SK-N-MC (cell line): ENCODE results near the gene CHI3L1.

ENCODE experiments used
- DNase-seq: peaks from one replicate; pipeline ENCODE4 v3.0.0-alpha.2; 2011; ENCODE audit warnings: low read depth, low spot score
- H3K27ac ChIP-seq: fragments of 200-600 bp; sonication (generic); 2 replicates; pipeline ENCODE4 v1.5.1; 2016; ENCODE audit warnings: mixed run types
- H3K36me3 ChIP-seq: fragments of 200-600 bp; sonication (generic); 2 replicates; pipeline ENCODE4 v1.6.1; 2017; ENCODE audit warnings: antibody characterized with exemption, low read length, mixed read lengths; ENCODE audit not compliant: insufficient read depth
- H3K4me3 ChIP-seq: fragments of 200-600 bp; sonication (generic); 2 replicates; pipeline ENCODE4 v1.5.1; 2016
- H3K9ac ChIP-seq: fragments of 200-600 bp; sonication (generic); 2 replicates; pipeline ENCODE4 v1.8.0; 2017; ENCODE audit warnings: mixed run types, mixed read lengths; ENCODE audit not compliant: insufficient read length
- H3K9me3 ChIP-seq: fragments of 200-600 bp; sonication (generic); 2 replicates; pipeline ENCODE4 v1.6.1; 2017; ENCODE audit warnings: low read depth, mild to moderate bottlenecking, antibody characterized with exemption, low read length, moderate library complexity, mixed read lengths
- EZH2 ChIP-seq: fragments of 200-600 bp; sonication (generic); IDR thresholded peaks from one replicate; pipeline ENCODE4 v1.6.1; 2017; ENCODE audit warnings: antibody characterized with exemption
- FOXP2 ChIP-seq: optimal IDR thresholded peaks from 2 replicates; pipeline ENCODE3; 2011; ENCODE audit warnings: mild to moderate bottlenecking, moderate library complexity; ENCODE audit not compliant: insufficient read depth; ENCODE audit errors: extremely low read length, control extremely low read depth
- POLR2AphosphoS5 ChIP-seq: IDR thresholded peaks from 2 replicates; pipeline ENCODE4 v1.6.1; 2012; ENCODE audit warnings: mild to moderate bottlenecking, low read depth, low read length, borderline replicate concordance

CHI3L1 gene

DNA sequence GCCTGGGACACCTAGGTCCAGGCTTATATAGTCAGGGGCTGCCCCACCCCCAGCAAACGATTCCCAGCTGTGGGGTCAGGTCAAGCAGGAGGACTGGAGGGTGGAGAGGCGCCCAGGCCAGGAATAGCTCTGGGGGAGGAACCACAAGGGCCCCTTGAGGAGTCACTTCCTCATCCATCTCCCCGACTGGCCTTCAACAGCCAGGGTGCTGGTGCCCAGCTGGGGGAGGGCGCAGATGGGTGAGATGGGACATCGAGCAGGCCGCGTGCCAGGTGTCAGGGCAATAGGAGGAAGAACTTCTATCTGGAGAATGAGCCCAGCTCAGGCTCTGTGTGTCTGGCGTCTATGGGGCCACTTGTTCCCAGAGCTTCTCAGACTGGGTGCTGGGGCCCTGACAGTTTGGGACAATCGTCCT, 10.7 kb downstream of the CHI3L1 start:
- Histone ChIP-seq H3K4me3 (no peak overlapping the region), H3K27ac (no peak overlapping the region), H3K9ac (no peak overlapping the region), H3K36me3 (no peaks in the 10 kb centered on the region), H3K9me3 (no peaks in the 10 kb centered on the region)
- TF ChIP-seq POLR2AphosphoS5 (no peak), EZH2 (no peak), FOXP2 (no peak)
- DNase-seq: no peak

DNA sequence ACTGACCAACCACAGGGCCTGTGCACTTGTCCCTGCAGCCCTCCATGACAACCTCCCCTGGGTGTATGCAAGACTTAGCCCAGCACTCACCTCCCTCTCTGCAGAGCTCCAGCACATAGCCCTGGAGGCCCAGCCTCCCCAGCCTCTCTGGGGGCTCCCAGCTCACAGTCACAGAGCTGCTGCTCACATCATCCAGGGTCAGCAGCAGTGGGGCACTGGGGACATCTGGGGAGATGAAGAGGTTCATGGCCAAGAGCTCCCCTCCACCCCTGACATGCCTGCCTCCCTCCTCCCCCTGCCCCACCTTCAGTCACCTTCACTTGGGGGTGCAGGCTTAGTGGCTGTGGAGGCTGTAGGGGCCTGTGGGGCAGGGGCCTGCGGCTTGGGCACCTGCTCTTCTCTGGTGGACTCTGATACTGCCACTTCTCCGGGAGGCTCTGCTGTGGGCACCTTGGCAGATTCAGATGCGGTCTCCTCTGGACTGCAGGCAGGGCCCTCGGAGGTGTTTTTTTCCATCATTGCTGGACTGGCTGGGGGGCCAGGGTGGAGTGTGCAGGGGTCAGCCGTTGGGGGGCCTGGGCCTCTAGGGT, 11.2 kb downstream of the CHI3L1 start, which contains the start of gene MYBPH:
MYBPH (minus strand) TSS at position 590 of the 590 bp plus-strand sequence; CDS start at position 519, 71 bp downstream.
- Histone ChIP-seq H3K27ac (no peak within 1 kb of the TSS), H3K9ac (no peak within 1 kb of the TSS), H3K4me3 (no peak within 1 kb of the TSS), H3K36me3 (no peaks in the 10 kb centered on the region), H3K9me3 (no peaks in the 10 kb centered on the region)
- DNase-seq: no peak
- TF ChIP-seq FOXP2: no peak
- TF ChIP-seq POLR2AphosphoS5: no peak
- TF ChIP-seq EZH2: no peak

DNA sequence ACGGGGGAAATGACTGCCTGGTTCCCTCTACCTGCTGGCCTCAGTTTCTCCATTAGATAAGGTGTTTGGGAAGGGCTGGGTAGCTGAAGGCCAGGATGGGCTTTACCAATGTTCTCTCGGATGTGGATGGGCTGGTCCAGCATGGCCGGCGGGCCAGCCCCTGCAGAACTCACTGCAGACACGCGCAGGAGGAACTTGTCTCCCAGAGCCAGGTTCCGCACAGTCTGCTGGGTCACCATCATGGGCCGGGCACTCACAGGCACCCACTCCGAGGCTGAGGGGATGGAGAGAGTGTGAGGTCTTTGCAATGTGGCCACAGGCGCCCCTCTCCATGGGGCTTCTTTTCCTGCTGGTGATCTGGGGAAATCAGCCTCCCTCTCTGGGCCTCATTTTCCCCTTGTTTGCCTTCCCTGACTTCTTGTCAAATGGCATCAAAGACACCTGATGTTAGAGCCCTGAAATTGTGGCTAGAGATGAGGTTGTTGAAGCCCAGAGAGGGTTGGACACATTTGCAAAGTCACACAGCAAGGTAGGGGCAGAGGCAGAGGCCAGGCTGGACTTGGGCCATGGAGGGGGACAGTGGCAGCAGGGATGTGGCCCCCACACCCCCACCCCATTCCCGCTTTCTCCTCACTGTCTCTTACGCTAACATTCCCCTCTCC, 12.0 kb downstream of the CHI3L1 start:
- TF ChIP-seq EZH2: no peak
- no peak for TF ChIP-seq POLR2AphosphoS5
- TF ChIP-seq FOXP2: no peak
- Histone ChIP-seq H3K27ac (no peak overlapping the region), H3K4me3 (no peak overlapping the region), H3K36me3 (no peaks in the 10 kb centered on the region), H3K9ac (no peak overlapping the region), H3K9me3 (no peaks in the 10 kb centered on the region)
- DNase-seq: no peak

DNA sequence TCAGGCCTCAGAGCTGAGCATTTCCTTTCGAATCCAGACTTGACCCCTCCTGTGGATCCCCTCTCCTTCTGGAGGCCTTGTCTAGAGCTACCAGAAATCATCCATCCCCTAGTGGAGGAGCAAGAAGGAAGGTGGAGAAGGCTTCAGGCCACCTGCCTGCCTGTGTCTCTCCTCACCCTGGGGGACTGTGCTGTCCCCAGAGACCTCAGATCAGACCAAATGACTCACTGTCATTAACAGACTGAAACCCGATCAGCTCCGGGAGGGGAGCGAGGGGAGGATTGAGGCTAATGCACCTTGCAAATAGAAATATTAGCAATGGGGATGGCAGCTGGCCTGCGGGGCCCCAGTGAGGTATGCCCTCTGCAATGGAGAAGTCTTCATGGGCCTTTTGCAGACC, 12.9 kb downstream of the CHI3L1 start:
- no peak overlapping the region for H3K27ac ChIP-seq
- no peaks in the 10 kb centered on the region for H3K36me3 ChIP-seq
- no peak overlapping the region for H3K4me3 ChIP-seq
- no peaks in the 10 kb centered on the region for H3K9me3 ChIP-seq
- no peak for DNase-seq
- H3K9ac ChIP-seq: no peak overlapping the region
- TF ChIP-seq EZH2 (no peak), POLR2AphosphoS5 (no peak), FOXP2 (no peak)

DNA sequence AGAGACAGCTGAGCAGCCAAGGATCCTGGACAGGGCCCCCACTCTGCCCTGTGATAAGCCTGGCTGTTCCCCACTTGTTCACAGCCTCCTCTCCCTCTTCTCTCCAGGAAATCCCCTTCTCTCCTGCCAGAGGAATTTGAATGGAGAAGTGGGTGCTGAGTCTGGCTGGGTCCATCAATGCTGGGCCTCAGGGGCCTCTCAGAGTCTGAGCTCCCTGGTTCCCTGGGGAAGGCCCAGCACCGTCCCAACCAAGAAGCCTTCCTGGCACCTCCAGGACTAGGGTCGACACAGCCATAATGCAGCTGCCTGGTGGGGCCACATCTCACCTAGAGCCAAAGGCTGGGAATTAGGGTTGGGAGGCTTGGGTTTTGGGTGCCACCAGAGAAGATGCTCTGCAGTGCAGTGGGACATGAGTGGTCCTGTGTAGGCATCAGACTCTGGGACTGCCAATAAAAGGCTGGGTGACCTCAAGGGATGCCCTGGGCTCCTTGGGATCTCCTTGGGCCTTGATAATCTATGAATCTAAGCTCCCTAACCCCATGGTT, 13.4 kb downstream of the CHI3L1 start:
- TF ChIP-seq POLR2AphosphoS5: no peak
- Histone ChIP-seq H3K27ac (no peak overlapping the region), H3K9ac (no peak overlapping the region), H3K9me3 (no peaks in the 10 kb centered on the region), H3K36me3 (no peaks in the 10 kb centered on the region), H3K4me3 (no peak overlapping the region)
- no peak for DNase-seq

DNA sequence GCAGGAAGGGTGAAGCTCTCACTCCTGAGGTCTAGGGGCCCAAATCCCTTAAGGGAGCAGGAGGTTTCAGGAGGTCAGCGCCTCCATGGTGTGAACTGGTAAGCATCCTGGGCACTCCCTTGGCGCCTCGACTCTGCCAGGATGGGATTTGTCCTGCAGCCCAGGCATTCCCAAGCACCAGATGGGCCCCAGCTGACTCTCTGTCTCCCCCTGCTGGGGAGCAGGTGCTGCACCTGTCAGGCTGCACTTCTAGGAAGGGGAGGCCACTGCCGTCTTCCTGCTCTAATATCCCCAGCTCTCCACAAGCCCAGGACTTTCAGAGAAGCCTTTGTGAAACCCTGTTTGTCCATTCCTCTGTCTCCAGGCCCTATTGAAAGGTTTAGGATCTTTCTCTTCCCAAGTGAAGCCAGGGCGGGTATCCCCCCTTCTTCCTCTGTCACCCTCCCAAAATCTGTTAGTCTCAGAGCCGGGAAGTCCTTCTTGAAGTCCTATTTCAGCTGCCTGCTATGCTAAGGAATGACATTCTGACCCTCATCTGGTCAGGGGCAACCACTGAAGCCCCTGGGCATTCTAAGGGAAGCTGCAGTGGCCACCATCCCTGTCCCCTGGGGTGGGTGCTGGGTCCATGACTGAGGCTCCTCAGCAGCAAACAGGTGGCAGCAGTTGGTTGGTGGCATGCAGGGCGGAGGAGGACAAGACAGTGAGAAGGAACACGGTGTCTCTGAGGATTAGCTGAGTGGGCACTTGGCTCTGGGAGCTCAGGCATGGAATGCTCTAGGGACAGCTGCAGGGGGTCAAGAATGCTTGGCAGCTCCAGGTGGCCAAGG, 14.1 kb downstream of the CHI3L1 start:
- H3K27ac ChIP-seq: no peak overlapping the region
- no peak for TF ChIP-seq EZH2
- no peak for TF ChIP-seq FOXP2
- TF ChIP-seq POLR2AphosphoS5: no peak
- no peaks in the 10 kb centered on the region for H3K9me3 ChIP-seq
- no peaks in the 10 kb centered on the region for H3K36me3 ChIP-seq
- H3K9ac ChIP-seq: no peak overlapping the region
- DNase-seq: no peak
- H3K4me3 ChIP-seq: no peak overlapping the region

DNA sequence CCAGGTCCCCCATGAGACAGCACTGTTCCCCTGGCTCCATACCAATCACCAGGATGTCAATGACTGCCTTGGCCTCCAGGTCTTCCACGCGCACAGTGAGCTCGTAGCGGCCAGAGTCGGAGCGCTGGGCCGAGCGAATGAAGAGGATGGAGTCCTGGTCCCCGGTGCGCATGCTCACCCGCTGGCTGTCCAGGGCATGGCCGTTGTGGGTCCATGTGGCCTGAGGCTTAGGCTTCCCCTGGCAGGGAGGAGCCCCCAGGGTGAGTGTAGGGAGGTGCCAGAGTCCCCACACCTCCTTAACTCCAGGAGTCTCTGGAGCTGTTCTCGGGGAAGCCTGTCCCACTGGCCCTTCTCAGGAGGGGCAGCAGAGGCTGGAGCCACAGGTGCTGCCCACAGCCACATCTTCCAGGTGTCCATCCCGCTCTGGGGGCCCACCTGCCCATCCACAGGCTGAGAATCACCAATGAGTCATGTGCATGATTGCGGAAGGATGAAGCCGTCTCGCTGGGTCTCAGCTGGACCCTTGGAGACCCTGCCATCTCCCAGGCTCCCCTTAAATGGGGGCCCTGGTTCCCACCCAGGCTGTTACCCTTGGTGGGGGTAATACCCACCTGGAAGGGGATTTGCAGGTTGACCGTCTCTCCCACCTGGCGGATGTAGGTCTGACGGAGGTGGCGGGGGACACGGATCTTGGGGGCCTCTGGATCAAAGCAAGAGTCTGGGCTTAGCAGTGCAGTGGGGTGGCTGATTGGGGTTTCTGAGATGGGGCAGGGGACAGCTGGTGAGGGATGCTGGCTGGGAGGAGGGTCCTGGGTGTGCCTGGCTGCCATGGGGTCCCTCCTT, 14.9 kb downstream of the CHI3L1 start:
- Histone ChIP-seq H3K4me3 (no peak overlapping the region), H3K36me3 (no peaks in the 10 kb centered on the region), H3K9me3 (no peaks in the 10 kb centered on the region), H3K27ac (no peak overlapping the region), H3K9ac (no peak overlapping the region)
- TF ChIP-seq FOXP2 (no peak), POLR2AphosphoS5 (no peak), EZH2 (no peak)
- no peak for DNase-seq

DNA sequence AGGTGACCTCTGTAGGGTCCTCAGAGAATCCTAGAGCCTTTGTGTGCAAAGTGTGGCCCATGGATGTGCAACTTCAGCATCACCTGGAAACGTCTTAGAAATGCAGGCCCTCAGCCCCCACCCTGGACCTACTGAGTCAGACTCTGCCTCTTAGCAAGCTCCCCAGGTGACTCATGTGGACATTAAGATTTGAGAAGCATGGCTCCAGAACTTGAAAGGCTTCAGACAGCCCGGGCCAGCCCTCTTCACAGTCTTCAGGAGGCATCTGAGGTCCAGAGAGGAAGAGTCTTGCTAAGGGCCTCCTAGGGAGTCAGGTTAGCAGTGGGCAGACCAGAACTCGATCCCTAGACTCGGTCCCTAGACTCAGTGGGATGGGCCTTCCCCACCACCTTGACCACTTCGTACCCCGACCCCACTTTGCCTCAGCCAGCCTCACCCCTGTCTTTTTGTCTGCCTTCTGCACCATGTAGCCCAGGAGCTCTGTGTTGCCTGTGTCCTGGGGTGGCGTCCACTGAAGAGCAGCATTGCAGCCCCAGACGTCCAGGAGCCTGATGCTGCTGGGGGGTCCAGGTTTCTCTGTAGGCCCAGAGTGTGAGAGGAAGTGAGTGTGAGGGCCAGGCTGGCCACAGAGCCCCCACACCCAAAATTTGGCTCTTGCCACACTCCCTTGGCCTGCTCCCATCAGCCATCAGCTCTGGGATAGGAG, 15.7 kb downstream of the CHI3L1 start:
- Histone ChIP-seq H3K9me3 (no peaks in the 10 kb centered on the region), H3K27ac (no peak overlapping the region), H3K9ac (no peak overlapping the region), H3K4me3 (no peak overlapping the region), H3K36me3 (no peaks in the 10 kb centered on the region)
- DNase-seq: no peak
- no peak for TF ChIP-seq FOXP2
- TF ChIP-seq EZH2: no peak
- no peak for TF ChIP-seq POLR2AphosphoS5
